PC-9 (cell line): Measurements from ENCODE around the gene PLXNC1. TPM values are rescaled to one million over a fixed set of nuclear protein-coding genes. Genes with fewer than 3 reads are reported as not detected.
A peak's percentile ranks its signal among the peaks of the same experiment; 100 is the strongest.

ENCODE experiments used
- BruUV-seq: library from RNA; stranded (reverse); fragments of 400-500 nt; replicated peaks from 2 replicates; lab custom pipeline; 2021; lab: Mats Ljungman, UMichigan
- CTCF ChIA-PET: fragments of 300-600 bp; sonication (Branson Sonifier 250); formaldehyde crosslinking; loops from one replicate; lab custom pipeline; 2022; ENCODE audit warnings: antibody characterized with exemption; lab: Charles Lee
- POLR2A ChIA-PET: fragments of 300-600 bp; sonication (Branson Sonifier 250); formaldehyde crosslinking; loops from one replicate; lab custom pipeline; 2022; ENCODE audit warnings: antibody characterized with exemption; ENCODE audit not compliant: unreplicated experiment; lab: Charles Lee
- DNase-seq, 2 experiments: peaks; one replicate each; pipeline versions ENCODE4 v3.0.0 to v3.0.0-alpha.2; 2015 to 2022; ENCODE audit warnings: mixed read lengths in 1 of 2
- H2AFZ ChIP-seq: fragments of 200-600 bp; sonication (generic); 2 replicates; pipeline ENCODE4 v1.8.1; 2017; ENCODE audit warnings: antibody characterized with exemption
- H3F3A ChIP-seq: fragments of 200-600 bp; sonication (generic); 2 replicates; pipeline ENCODE4 v1.8.1; 2017; ENCODE audit warnings: antibody characterized with exemption, mild to moderate bottlenecking, low read depth; ENCODE audit not compliant: insufficient read depth
- H3K27ac ChIP-seq: fragments of 200-600 bp; sonication (generic); 2 replicates; pipeline ENCODE4 v1.6.1; 2016; ENCODE audit warnings: mixed run types
- H3K27me3 ChIP-seq: fragments of 200-600 bp; sonication (generic); 2 replicates; pipeline ENCODE4 v1.6.1; 2016; ENCODE audit warnings: low read depth, mixed run types; ENCODE audit not compliant: insufficient read depth
- H3K36me3 ChIP-seq: fragments of 200-600 bp; sonication (generic); 2 replicates; pipeline ENCODE4 v1.6.1; 2016; ENCODE audit warnings: low read depth, mixed run types
- H3K4me1 ChIP-seq: fragments of 200-600 bp; sonication (generic); replicated peaks from 2 replicates; pipeline ENCODE4 v1.6.1; 2016; ENCODE audit warnings: mixed run types; ENCODE audit not compliant: insufficient read depth
- H3K4me2 ChIP-seq: fragments of 200-600 bp; sonication (generic); 2 replicates; pipeline ENCODE4 v1.6.1; 2017; ENCODE audit warnings: mixed run types
- H3K4me3 ChIP-seq: fragments of 200-600 bp; sonication (generic); 2 replicates; pipeline ENCODE4 v1.6.1; 2016; ENCODE audit warnings: mixed run types
- H3K79me2 ChIP-seq: fragments of 200-600 bp; sonication (generic); 2 replicates; pipeline ENCODE4 v1.6.1; 2017; ENCODE audit warnings: low read depth, mixed run types
- H3K9me2 ChIP-seq: fragments of 200-600 bp; sonication (generic); 2 replicates; pipeline ENCODE4 v1.8.1; 2017; ENCODE audit warnings: mild to moderate bottlenecking; ENCODE audit not compliant: insufficient read depth
- H3K9me3 ChIP-seq: fragments of 200-600 bp; sonication (generic); 2 replicates; pipeline ENCODE4 v1.8.1; 2016; ENCODE audit warnings: low read depth; ENCODE audit not compliant: insufficient read depth
- H4K20me1 ChIP-seq: fragments of 200-600 bp; sonication (generic); 2 replicates; pipeline ENCODE4 v1.8.1; 2017; ENCODE audit not compliant: insufficient read depth
- CTCF ChIP-seq: fragments of 200-600 bp; sonication (generic); conservative IDR thresholded peaks from 2 replicates; pipeline ENCODE4 v1.6.1; 2017; ENCODE audit warnings: mixed run types, antibody characterized with exemption, mild to moderate bottlenecking, moderate library complexity
- EZH2 ChIP-seq: fragments of 200-600 bp; sonication (generic); IDR thresholded peaks from 2 replicates; pipeline ENCODE4 v1.8.0; 2017; ENCODE audit warnings: antibody characterized with exemption, low read depth
- intact Hi-C: fragments of 100-400 bp; cut with micrococcal nuclease; formaldehyde crosslinking; loops from one replicate; pipeline ENCODE4 v1.10.0; 2022; ENCODE audit not compliant: unreplicated experiment
- total RNA-seq: library from RNA; stranded (reverse); gene quantifications from 2 replicates; pipeline ENCODE4 v1.2.3, GENCODE V29; 2021

PLXNC1 gene
- total RNA-seq, 1 experiment from 2014 or later: 2.3 TPM

GRCh38 chr12:94262228-94263010 is 114.0 kb downstream of the PLXNC1 start:
- no peaks in the 10 kb centered on the region for H3K9me3 ChIP-seq
- H3K9me2 ChIP-seq: no peaks in the 10 kb centered on the region
- no peaks in the 10 kb centered on the region for H4K20me1 ChIP-seq
- H3K27me3 ChIP-seq: 0 out of 2 replicates have a peak, but pooled peaks cover 3% of the 10 kb centered on the region
- H3K4me2 ChIP-seq: peak overlapping the region; percentile 61
- no peaks in the 10 kb centered on the region for H3K4me1 ChIP-seq
- intact Hi-C loops: no loop called here
- ChIA-PET POLR2A (interaction anchor here (0.6 to 0.8 kb wide), 3 partner anchors 300 to 1250 kb away, joined by 4 to 6 read pairs (median 4); no protein-coding TSS in a partner anchor), CTCF (interaction anchor here (0.5 kb wide), 1 partner anchor 715 kb away, joined by 5 read pairs; no protein-coding TSS in a partner anchor)
- H3F3A ChIP-seq: no peaks in the 10 kb centered on the region
- TF ChIP-seq EZH2 (no peak), CTCF (no peak)
- H3K36me3 ChIP-seq: no peaks in the 10 kb centered on the region
- H2AFZ ChIP-seq: peak overlapping the region; percentile 67
- H3K4me3 ChIP-seq: peak overlapping the region; percentile 42; the same call in 1 of the 2 replicates
- peak in 1 of 2 experiments; percentile 56 for DNase-seq
- BruUV-seq: no TSS peak
- H3K79me2 ChIP-seq: no peaks in the 10 kb centered on the region
- H3K27ac ChIP-seq: no peak overlapping the region

- CTCF ChIA-PET: interaction anchor here (0.5 kb wide), 1 partner anchor 714 kb away, joined by 5 read pairs; no protein-coding TSS in a partner anchor
- intact Hi-C loops: no loop called here
Observed at GRCh38 chr12:94263011-94263811, 114.8 kb downstream of the PLXNC1 start.

More at GRCh38 chr12:94263011-94263811, 114.8 kb downstream of the PLXNC1 start:
- Histone ChIP-seq H3K4me1 (no peaks in the 10 kb centered on the region), H3K36me3 (no peaks in the 10 kb centered on the region), H2AFZ (0 out of 2 replicates have a peak overlapping the region, but pooled peaks have one; percentile 67), H3K9me3 (no peaks in the 10 kb centered on the region), H3K4me3 (no peak overlapping the region), H3K9me2 (no peaks in the 10 kb centered on the region), H4K20me1 (no peaks in the 10 kb centered on the region), H3K27me3 (peaks cover 10% of the 10 kb centered on the region; the same call in 1 of the 2 replicates), H3K27ac (no peak overlapping the region), H3F3A (no peaks in the 10 kb centered on the region), H3K79me2 (no peaks in the 10 kb centered on the region), H3K4me2 (peak overlapping the region; percentile 61; the same call in 1 of the 2 replicates)
- POLR2A ChIA-PET: interaction anchor here (0.7 kb wide), 1 partner anchor 299 kb away, joined by 4 read pairs; no protein-coding TSS in a partner anchor
- BruUV-seq: TSS peak; percentile 81
- DNase-seq: no peak
- TF ChIP-seq EZH2 (no peak), CTCF (no peak)
